Subcutaneous adipose tissue (tissue), 4 donors: ENCODE measurements around the gene FNIP1. TPM values are rescaled to one million over a fixed set of nuclear protein-coding genes. Genes with fewer than 3 reads are reported as not detected.

Experiments
- total RNA-seq, 4 donors: library from RNA; depleted of rRNA; stranded (reverse); fragments of >200 nt; gene quantifications; one replicate each; pipeline ENCODE4 v1.1.0, GENCODE V29; 2016
- TF ChIP-seq, protein P1 (sequence below): fragments of 450-650 bp; IDR thresholded peaks from one replicate; pipeline ENCODE4 v1.5.1; 2016; ENCODE audit warnings: low read depth, mild to moderate bottlenecking, control low read depth, antibody characterized with exemption, moderate library complexity

Gene FNIP1
- total RNA-seq, 4 donors from 2014 or later: 47.3 to 90.8 (median 73.8) TPM

DNA sequence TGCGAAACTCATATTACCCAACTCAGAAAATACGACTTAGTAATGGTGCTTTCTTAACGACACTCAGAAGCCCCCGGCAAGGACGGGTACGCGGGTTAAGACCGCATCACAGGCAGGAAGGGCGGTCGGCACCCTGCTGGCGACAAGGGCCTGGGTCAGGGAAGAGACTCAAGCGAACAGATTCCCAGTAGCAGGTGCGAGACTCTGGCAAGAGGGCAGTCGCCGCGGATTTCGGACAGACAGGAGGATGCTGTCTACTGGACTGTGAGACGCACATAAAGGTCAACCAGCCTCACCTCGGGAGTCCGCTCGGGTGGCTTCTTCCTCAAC is 162.2 kb downstream of the FNIP1 start:
- TF ChIP-seq, protein P1, sequence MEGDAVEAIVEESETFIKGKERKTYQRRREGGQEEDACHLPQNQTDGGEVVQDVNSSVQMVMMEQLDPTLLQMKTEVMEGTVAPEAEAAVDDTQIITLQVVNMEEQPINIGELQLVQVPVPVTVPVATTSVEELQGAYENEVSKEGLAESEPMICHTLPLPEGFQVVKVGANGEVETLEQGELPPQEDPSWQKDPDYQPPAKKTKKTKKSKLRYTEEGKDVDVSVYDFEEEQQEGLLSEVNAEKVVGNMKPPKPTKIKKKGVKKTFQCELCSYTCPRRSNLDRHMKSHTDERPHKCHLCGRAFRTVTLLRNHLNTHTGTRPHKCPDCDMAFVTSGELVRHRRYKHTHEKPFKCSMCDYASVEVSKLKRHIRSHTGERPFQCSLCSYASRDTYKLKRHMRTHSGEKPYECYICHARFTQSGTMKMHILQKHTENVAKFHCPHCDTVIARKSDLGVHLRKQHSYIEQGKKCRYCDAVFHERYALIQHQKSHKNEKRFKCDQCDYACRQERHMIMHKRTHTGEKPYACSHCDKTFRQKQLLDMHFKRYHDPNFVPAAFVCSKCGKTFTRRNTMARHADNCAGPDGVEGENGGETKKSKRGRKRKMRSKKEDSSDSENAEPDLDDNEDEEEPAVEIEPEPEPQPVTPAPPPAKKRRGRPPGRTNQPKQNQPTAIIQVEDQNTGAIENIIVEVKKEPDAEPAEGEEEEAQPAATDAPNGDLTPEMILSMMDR: no peak

DNA sequence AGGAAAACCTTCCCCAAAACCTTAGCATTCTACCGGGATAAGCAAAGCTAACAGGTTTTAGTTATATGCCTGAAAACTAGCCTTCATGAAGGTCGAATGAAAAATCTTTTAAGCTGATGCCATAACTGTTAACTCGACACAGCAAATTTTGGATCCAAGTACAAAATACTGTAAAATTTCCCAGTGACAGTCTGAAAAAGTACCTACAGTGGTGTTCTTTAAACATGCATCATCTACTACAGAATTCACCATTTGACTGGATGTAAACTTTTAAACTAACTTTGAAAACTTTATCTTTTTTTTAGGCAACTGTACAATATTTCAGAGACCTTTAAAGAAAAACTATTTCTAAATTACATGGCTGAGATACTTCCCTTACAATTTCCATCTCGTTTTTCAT is 162.6 kb downstream of the FNIP1 start:
- TF ChIP-seq, protein P1: no peak

DNA sequence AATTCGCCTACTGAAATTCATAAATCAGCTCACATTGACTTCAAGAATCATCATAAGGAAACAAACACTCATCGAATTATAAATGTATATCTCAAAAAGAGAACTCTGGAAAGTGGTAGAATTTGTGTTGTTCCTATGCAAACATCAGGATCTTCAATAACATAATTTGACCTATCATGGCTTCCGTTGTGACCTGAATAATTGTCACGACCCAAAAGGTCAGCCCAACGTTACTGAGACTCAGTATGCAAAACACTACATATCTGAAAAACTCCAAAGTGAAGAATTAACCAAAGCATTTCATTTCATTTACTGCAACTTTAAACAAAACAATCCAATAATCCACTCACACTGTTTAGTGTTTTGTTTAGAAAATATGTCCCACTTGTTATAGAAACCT is 163.0 kb downstream of the FNIP1 start:
- TF ChIP-seq, protein P1: no peak

DNA sequence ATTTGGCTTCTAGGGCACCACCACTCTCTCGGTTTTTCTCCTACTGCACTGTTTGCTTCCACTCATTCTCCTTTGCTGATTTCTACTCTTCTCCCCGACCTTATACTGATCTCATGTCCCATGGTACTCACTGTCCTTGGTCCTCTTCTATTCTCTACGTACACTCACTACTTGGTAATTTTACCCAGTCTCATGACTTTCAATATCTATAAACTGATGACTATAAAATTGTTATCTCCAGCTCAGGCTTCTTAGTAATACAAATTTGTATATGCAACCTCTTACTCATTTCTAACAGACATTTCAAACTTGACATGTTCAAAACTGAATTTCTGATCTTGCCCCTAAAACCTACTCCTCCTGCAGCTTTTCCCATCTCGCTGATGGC is 165.9 kb downstream of the FNIP1 start:
- TF ChIP-seq, protein P1: no peak

DNA sequence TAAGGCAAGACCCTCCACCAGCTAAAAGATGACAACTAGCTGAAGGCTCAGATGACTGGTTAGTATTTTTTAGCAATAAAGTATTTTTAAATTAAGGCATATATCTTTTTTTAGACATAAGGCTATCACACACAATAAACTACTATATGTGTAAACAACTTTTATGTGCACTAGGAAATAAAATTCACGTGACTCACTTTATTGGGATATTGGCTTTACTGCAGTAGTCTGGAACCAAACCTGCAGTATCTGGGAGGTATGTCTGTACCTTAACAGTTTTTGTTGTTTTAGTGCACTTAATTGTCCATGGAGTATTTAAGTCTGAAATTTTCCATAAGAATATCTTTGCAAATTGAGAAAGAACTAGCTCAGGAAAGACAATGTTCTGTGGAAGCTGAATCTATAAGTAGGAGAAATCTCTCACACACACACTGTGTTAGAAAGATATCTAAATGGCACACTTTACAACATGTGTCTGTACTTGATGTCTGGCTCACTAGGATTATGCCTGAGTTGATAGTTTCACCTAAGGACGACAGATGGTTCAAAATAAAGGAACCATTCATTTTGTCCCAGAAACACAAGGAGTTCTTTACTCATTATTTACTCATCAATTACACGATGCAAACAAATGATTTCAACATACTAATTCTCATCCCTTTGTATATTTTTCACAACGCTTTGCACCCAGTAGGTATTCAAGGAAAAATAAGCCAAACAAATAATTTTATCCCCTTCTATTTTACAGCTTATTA is 166.4 kb downstream of the FNIP1 start:
- TF ChIP-seq, protein P1: no peak

DNA sequence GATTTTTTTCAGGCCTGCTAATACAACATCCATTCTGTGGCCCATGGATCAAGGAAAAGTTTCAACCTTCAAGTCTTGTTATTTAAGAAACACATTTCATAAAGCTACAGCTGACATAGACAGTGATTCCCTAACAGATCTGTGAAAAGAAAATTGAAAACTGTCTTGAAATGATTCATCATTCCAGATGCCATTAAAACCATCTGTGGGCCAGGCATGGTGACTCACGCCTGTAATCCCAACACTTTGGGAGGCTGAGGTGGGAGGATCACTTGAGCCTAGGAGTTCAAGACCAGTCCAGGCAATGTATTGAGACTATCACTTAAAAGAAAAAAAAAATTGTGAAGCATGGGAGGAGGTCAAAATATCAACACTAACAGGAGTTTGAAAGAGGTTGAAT is 167.8 kb downstream of the FNIP1 start:
- TF ChIP-seq, protein P1: no peak

DNA sequence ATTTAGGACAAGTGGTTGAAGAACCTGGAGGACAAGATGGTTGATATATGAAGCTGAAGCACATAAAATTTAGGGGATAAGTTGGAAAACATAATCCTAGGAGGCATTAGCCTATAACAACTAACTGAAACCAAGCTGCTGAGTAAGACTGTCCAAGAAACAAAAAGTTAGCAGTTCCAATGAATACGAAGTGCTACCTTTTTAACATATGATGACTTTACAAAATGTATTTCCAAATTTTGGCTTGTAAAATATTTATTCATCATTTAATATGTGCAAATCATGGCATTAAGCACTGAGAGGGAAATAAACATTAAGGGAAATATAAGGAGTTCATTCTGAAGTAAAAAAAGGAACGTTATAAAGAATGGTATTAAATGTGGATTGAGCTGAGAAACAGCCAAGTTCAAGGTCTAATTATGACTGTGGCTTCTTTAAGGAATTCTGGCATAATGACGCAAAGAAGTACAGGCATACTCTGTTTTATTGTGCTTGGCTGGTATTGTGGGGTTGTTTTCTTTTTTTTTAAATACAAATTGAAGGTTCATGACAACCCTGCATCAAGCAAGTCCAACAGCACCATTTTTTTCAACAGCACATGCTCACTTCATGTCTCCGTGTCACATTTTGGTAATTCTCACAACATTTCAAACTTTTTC is 169.5 kb downstream of the FNIP1 start:
- TF ChIP-seq, protein P1: no peak
